Suprapubic skin (tissue), 3 donors: ENCODE data around the gene MNAT1.

Source experiments
- EP300 ChIP-seq: sonication (generic); formaldehyde crosslinking; IDR thresholded peaks from one replicate; pipeline ENCODE4 v1.6.1; 2017; ENCODE audit warnings: antibody characterized with exemption
- POLR2A ChIP-seq, 2 donors: fragments of 450-650 bp; IDR thresholded peaks; one replicate each; pipeline ENCODE4 v1.6.1; 2017; ENCODE audit warnings: antibody characterized with exemption in 2 of 2, mild to moderate bottlenecking in 2 of 2, moderate library complexity in 2 of 2
- TF ChIP-seq, protein P1 (sequence below), 2 donors: fragments of 200-600 bp in 1 of 2; fragments of 450-650 bp in 1 of 2; sonication (generic) in 1 of 2; IDR thresholded peaks; one replicate each; pipeline ENCODE4 v1.5.1; 2016 to 2019; ENCODE audit warnings: antibody characterized with exemption in 2 of 2, mild to moderate bottlenecking in 1 of 2, moderate library complexity in 1 of 2

DNA sequence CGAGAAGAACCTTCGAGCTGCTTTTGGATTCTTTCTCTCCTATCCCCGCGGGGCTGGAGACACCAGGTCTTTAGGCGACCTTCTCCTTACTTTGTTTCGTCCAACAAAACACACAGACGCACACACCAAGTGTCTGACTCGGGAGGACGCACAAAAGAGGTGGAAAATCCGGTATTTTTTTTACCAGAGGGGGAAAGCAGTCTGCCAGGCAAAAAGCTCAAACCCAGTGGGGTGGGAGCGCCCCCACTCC, 12.5 kb upstream of the MNAT1 start:
- TF ChIP-seq, protein P1, sequence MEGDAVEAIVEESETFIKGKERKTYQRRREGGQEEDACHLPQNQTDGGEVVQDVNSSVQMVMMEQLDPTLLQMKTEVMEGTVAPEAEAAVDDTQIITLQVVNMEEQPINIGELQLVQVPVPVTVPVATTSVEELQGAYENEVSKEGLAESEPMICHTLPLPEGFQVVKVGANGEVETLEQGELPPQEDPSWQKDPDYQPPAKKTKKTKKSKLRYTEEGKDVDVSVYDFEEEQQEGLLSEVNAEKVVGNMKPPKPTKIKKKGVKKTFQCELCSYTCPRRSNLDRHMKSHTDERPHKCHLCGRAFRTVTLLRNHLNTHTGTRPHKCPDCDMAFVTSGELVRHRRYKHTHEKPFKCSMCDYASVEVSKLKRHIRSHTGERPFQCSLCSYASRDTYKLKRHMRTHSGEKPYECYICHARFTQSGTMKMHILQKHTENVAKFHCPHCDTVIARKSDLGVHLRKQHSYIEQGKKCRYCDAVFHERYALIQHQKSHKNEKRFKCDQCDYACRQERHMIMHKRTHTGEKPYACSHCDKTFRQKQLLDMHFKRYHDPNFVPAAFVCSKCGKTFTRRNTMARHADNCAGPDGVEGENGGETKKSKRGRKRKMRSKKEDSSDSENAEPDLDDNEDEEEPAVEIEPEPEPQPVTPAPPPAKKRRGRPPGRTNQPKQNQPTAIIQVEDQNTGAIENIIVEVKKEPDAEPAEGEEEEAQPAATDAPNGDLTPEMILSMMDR (IDR thresholded peaks at IDR 0.05), result no peak
- TF ChIP-seq POLR2A (IDR thresholded peaks at IDR 0.05) (no peak), EP300 (no peak)
